ENCODE data around the gene DUSP8. TPM values are rescaled to one million over a fixed set of nuclear protein-coding genes. Genes with fewer than 3 reads are reported as not detected.
A peak's percentile ranks its signal among the peaks of the same experiment; 100 is the strongest.

DUSP8 gene
- total RNA-seq, 1 experiment from 2014 or later = 10.2 TPM

DNA sequence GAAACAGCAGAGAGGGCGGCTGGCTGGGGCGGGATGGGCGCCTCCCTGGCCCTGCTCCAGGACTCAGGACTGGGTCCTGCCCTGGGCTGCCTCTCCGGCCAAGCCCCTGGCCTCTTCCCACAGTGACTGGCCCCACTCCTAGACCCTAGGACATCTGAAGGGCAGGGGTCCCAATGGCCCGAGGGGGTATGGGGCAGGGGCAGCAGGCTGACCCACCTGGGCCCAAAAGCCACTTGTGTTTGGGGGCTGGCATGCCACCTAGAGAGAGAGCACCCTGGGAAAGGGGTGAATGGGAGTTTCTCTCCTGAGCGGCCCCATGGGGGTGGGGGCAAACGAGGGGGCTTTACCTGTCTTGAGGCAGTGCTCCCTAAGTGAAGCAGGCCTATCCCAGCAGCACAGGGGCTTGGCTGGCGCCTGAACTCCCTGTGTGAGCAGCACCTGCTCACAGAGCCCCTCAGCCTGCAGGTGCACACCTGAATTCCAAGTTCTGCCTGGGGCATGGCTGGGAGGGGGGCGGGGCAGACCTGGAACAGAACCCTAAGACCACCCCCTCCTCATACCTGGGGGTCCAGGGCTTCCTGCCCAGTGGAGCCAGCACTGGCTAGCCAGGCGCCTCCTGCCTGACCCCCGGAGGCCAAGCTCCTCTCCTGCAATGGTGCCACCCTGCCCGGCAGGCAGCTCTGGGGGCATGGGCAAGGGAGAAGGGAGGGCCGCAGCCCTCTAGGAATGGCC lies 16.9 kb downstream of the DUSP8 start:
- Histone ChIP-seq H3K9ac (ENCODE audit: low read length) (no peak overlapping the region), H3K4me2 (ENCODE audit: low read length) (0 out of 2 replicates have a peak overlapping the region, but pooled peaks have one; percentile 72), H3K27ac (ENCODE audit: low read depth, low read length) (no peak overlapping the region; the same call in 1 of the 2 replicates), H3K4me3 (replicated peaks in 1 of 2; ENCODE audit: low read depth in 1 of 2, low read length in 2 of 2) (no peak overlapping the region), H2AFZ (ENCODE audit: low read depth, low read length, poor library complexity, severe bottlenecking) (no peak overlapping the region), H3K27me3 (ENCODE audit: insufficient read depth, low read length) (no peaks in the 10 kb centered on the region), H3K4me1 (ENCODE audit: control insufficient read depth in 1 of 2, insufficient read depth in 2 of 2, low read length in 2 of 2) (peaks cover 39 to 41% of the 10 kb centered on the region in 2 experiments), H3K79me2 (ENCODE audit: insufficient read depth, low read length) (no peaks in the 10 kb centered on the region), H3K9me3 (ENCODE audit: control insufficient read depth in 1 of 2, insufficient read depth in 1 of 2, low read depth in 1 of 2, low read length in 2 of 2) (no peaks in the 10 kb centered on the region), H3K9me2 (ENCODE audit: insufficient read depth) (no peaks in the 10 kb centered on the region), H3K36me3 (ENCODE audit: control insufficient read depth in 1 of 2, insufficient read depth in 2 of 2, low read length in 2 of 2) (no peaks in the 10 kb centered on the region; a peak in 1 of 4 replicates), H4K20me1 (ENCODE audit: insufficient read depth) (no peaks in the 10 kb centered on the region)
- no peak for DNase-seq (ENCODE audit: low read depth, low spot score)
- ChIA-PET RAD21 (ENCODE audit: low non-redundant PET in 1 of 2, low total read pairs in 2 of 2, uncharacterized antibody in 2 of 2, unreplicated experiment in 2 of 2) (no interaction called here), CTCF (interaction anchor here (1.9 to 2.5 kb wide), 2 partner anchors 19 to 40 kb away, joined by 5 to 13 read pairs; no protein-coding TSS in a partner anchor), POLR2A (interaction anchor here (1.3 kb wide), 1 partner anchor 19 kb away, joined by 5 read pairs; no protein-coding TSS in a partner anchor)
- no TSS peak for BruUV-seq (replicated peaks)
- intact Hi-C loops (cut with micrococcal nuclease) = loop anchor here (2.0 kb wide), 1 partner anchor 20 kb away; no protein-coding TSS in a partner anchor
- TF ChIP-seq EZH2phosphoT487 (IDR thresholded peaks at IDR 0.05; ENCODE audit: borderline replicate concordance) (no peak), SP1 (IDR thresholded peaks at IDR 0.05; ENCODE audit: low read depth) (no peak), EZH2 (IDR thresholded peaks at IDR 0.05) (no peak), CTCF (IDR thresholded peaks at IDR 0.05 in 2 of 3, conservative IDR thresholded peaks at IDR 0.05 in 1 of 3; ENCODE audit: borderline replicate concordance in 1 of 3, insufficient read depth in 1 of 3, low read depth in 2 of 3, low read length in 2 of 3) (no peak), POLR2A (IDR thresholded peaks at IDR 0.05; ENCODE audit: borderline replicate concordance, extremely low read depth, insufficient read depth, insufficient read length) (no peak), POLR2AphosphoS5 (IDR thresholded peaks at IDR 0.05; ENCODE audit: low read depth, low read length) (no peak), ZFX (IDR thresholded peaks at IDR 0.05) (no peak), EGR1 (IDR thresholded peaks at IDR 0.05; ENCODE audit: low read depth) (no peak), ELF1 (IDR thresholded peaks at IDR 0.05; ENCODE audit: borderline replicate concordance, low read depth) (no peak), JUND (IDR thresholded peaks at IDR 0.05) (no peak), RAD21 (IDR thresholded peaks at IDR 0.05; ENCODE audit: low read depth) (no peak)
- no peak for ATAC-seq

Data from HCT116 (cell line).